Ectodermal cell (in vitro differentiated cells): ENCODE measurements around the gene CHST11.

Experiments used
- H3K27ac ChIP-seq: 2 replicates; pipeline ENCODE4 v1.7.0; 2013; ENCODE audit warnings: mild to moderate bottlenecking, low read depth, low read length; ENCODE audit not compliant: insufficient read depth, poor library complexity, severe bottlenecking
- H3K27me3 ChIP-seq: 2 replicates; pipeline ENCODE4 v1.7.0; 2013; ENCODE audit warnings: mild to moderate bottlenecking, low read length; ENCODE audit not compliant: insufficient read depth, control insufficient read depth, poor library complexity, severe bottlenecking
- H3K36me3 ChIP-seq: one replicate; pipeline ENCODE4 v1.7.0; 2013; ENCODE audit warnings: low read length; ENCODE audit not compliant: control insufficient read depth, insufficient read depth
- H3K4me1 ChIP-seq: one replicate; pipeline ENCODE4 v1.7.0; 2013; ENCODE audit warnings: low read length; ENCODE audit not compliant: control insufficient read depth, insufficient read depth
- H3K4me3 ChIP-seq: 2 replicates; pipeline ENCODE4 v1.7.0; 2013; ENCODE audit warnings: low read depth, low read length, control low read depth; ENCODE audit not compliant: insufficient read depth
- H3K9me3 ChIP-seq: 2 replicates; pipeline ENCODE4 v1.7.0; 2013; ENCODE audit warnings: mild to moderate bottlenecking, low read length, moderate library complexity; ENCODE audit not compliant: control insufficient read depth
- WGBS, 2 experiments: methylation state at CpG; one replicate each; pipeline ENCODE4 v1.1.7; 2013; ENCODE audit warnings: missing lambda C conversion rate in 2 of 2; 5-methylcytosine and 5-hydroxymethylcytosine counted together

CHST11 gene

GRCh38 chr12:104733717-104734175 lies 277.0 kb downstream of the CHST11 start:
- Histone ChIP-seq H3K27me3 (no peaks in the 10 kb centered on the region), H3K4me1 (peaks cover 21% of the 10 kb centered on the region), H3K4me3 (no peak overlapping the region), H3K27ac (no peak overlapping the region), H3K9me3 (no peaks in the 10 kb centered on the region), H3K36me3 (no peaks in the 10 kb centered on the region)
- 61 to 68% methylated on average over 6 of the region's 6 CpGs for WGBS, 2 experiments

- no peaks in the 10 kb centered on the region for H3K9me3 ChIP-seq
- H3K27me3 ChIP-seq: no peaks in the 10 kb centered on the region
- 92% methylated on average over 6 of the region's 6 CpGs for WGBS, 2 experiments
- H3K27ac ChIP-seq: no peak overlapping the region
- no peaks in the 10 kb centered on the region for H3K36me3 ChIP-seq
- no peak overlapping the region for H3K4me3 ChIP-seq
- H3K4me1 ChIP-seq: peaks cover 24% of the 10 kb centered on the region
These were observed 277.9 kb downstream of the CHST11 start for GRCh38 chr12:104734541-104735095.

- H3K36me3 ChIP-seq: no peaks in the 10 kb centered on the region
- H3K4me1 ChIP-seq: peaks cover 24% of the 10 kb centered on the region
- H3K27me3 ChIP-seq: no peaks in the 10 kb centered on the region
- WGBS, 2 experiments: 89 to 95% methylated on average over 5 of the region's 5 CpGs
- no peak overlapping the region for H3K27ac ChIP-seq
- H3K9me3 ChIP-seq: no peaks in the 10 kb centered on the region
- no peak overlapping the region for H3K4me3 ChIP-seq
These were observed 279.1 kb downstream of the CHST11 start for GRCh38 chr12:104735801-104736200.

GRCh38 chr12:104736307-104736706 lies 279.6 kb downstream of the CHST11 start:
- Histone ChIP-seq H3K36me3 (no peaks in the 10 kb centered on the region), H3K27me3 (no peaks in the 10 kb centered on the region), H3K4me3 (no peak overlapping the region), H3K27ac (no peak overlapping the region), H3K4me1 (peaks cover 24% of the 10 kb centered on the region), H3K9me3 (no peaks in the 10 kb centered on the region)
- WGBS, 2 experiments: 83 to 89% methylated on average over 6 of the region's 6 CpGs

- no peaks in the 10 kb centered on the region for H3K9me3 ChIP-seq
- H3K27me3 ChIP-seq: no peaks in the 10 kb centered on the region
- WGBS, 2 experiments: 89 to 92% methylated on average over 7 of the region's 7 CpGs
- H3K4me3 ChIP-seq: no peak overlapping the region
- H3K4me1 ChIP-seq: peaks cover 24% of the 10 kb centered on the region
- H3K36me3 ChIP-seq: no peaks in the 10 kb centered on the region
- no peak overlapping the region for H3K27ac ChIP-seq
These were observed 280.4 kb downstream of the CHST11 start for GRCh38 chr12:104737113-104737512.

GRCh38 chr12:104737791-104738301 lies 281.1 kb downstream of the CHST11 start:
- Histone ChIP-seq H3K36me3 (no peaks in the 10 kb centered on the region), H3K4me3 (no peak overlapping the region), H3K9me3 (no peaks in the 10 kb centered on the region), H3K27ac (peak overlapping the region; percentile 29), H3K27me3 (no peaks in the 10 kb centered on the region), H3K4me1 (peaks cover 27% of the 10 kb centered on the region)
- 57 to 64% methylated on average over 13 of the region's 13 CpGs for WGBS, 2 experiments

GRCh38 chr12:104738331-104738730 lies 281.6 kb downstream of the CHST11 start:
- no peak overlapping the region for H3K27ac ChIP-seq
- peaks cover 26% of the 10 kb centered on the region for H3K4me1 ChIP-seq
- no peaks in the 10 kb centered on the region for H3K36me3 ChIP-seq
- WGBS, 2 experiments: 88 to 89% methylated on average over 8 of the region's 8 CpGs
- H3K27me3 ChIP-seq: no peaks in the 10 kb centered on the region
- no peak overlapping the region for H3K4me3 ChIP-seq
- no peaks in the 10 kb centered on the region for H3K9me3 ChIP-seq

GRCh38 chr12:104738776-104739642 lies 282.3 kb downstream of the CHST11 start:
- no peaks in the 10 kb centered on the region for H3K9me3 ChIP-seq
- H3K4me3 ChIP-seq: no peak overlapping the region
- no peak overlapping the region for H3K27ac ChIP-seq
- no peaks in the 10 kb centered on the region for H3K36me3 ChIP-seq
- H3K4me1 ChIP-seq: peaks cover 22% of the 10 kb centered on the region
- no peaks in the 10 kb centered on the region for H3K27me3 ChIP-seq
- WGBS, 2 experiments: 90 to 93% methylated on average over 14 of the region's 14 CpGs

- Histone ChIP-seq H3K4me3 (no peak overlapping the region), H3K9me3 (no peaks in the 10 kb centered on the region), H3K36me3 (no peaks in the 10 kb centered on the region), H3K27ac (no peak overlapping the region), H3K4me1 (peaks cover 22% of the 10 kb centered on the region), H3K27me3 (no peaks in the 10 kb centered on the region)
- 95 to 96% methylated on average over 6 of the region's 6 CpGs for WGBS, 2 experiments
These were observed 283.9 kb downstream of the CHST11 start for GRCh38 chr12:104740668-104741067.

- H3K4me1 ChIP-seq: peaks cover 22% of the 10 kb centered on the region
- H3K36me3 ChIP-seq: no peaks in the 10 kb centered on the region
- H3K27ac ChIP-seq: no peak overlapping the region
- H3K27me3 ChIP-seq: no peaks in the 10 kb centered on the region
- WGBS, 2 experiments: 89 to 93% methylated on average over 5 of the region's 5 CpGs
- no peak overlapping the region for H3K4me3 ChIP-seq
- no peaks in the 10 kb centered on the region for H3K9me3 ChIP-seq
These were observed 284.3 kb downstream of the CHST11 start for GRCh38 chr12:104741077-104741476.
